Vagina (tissue), 2 donors: ENCODE data around the gene VAMP4. TPM values are rescaled to one million over a fixed set of nuclear protein-coding genes. Genes with fewer than 3 reads are reported as not detected.

Source experiments
- DNase-seq, 2 donors: peaks; one replicate each; pipeline ENCODE4 v3.0.0-alpha.2; 2017; ENCODE audit errors: extremely low spot score in 2 of 2
- H3K27ac ChIP-seq: fragments of 200-600 bp; sonication (generic); one replicate; pipeline ENCODE4 v1.5.1; 2019
- H3K27me3 ChIP-seq: fragments of 200-600 bp; sonication (generic); one replicate; pipeline ENCODE4 v1.5.1; 2019
- H3K36me3 ChIP-seq, 2 donors: fragments of 200-600 bp; sonication (generic); one replicate each; pipeline ENCODE4 v1.5.1; 2017 to 2019
- H3K4me1 ChIP-seq: fragments of 200-600 bp; sonication (generic); one replicate; pipeline ENCODE4 v1.5.1; 2019
- H3K4me3 ChIP-seq, 2 donors: fragments of 200-600 bp; sonication (generic); 1 replicate in 1 of 2; 2 replicates in 1 of 2; pipeline ENCODE4 v1.5.1; 2016 to 2019
- H3K9me3 ChIP-seq: fragments of 200-600 bp; sonication (generic); one replicate; pipeline ENCODE4 v1.5.1; 2019
- POLR2A ChIP-seq, 2 donors: fragments of 450-650 bp; IDR thresholded peaks; one replicate each; pipeline ENCODE4 v1.6.1; 2017; ENCODE audit warnings: antibody characterized with exemption in 2 of 2, mild to moderate bottlenecking in 2 of 2, moderate library complexity in 2 of 2
- POLR2AphosphoS5 ChIP-seq, 2 donors: sonication (generic); formaldehyde crosslinking; IDR thresholded peaks; one replicate each; pipeline ENCODE4 v1.9.0; 2017; ENCODE audit warnings: antibody characterized with exemption in 2 of 2, mild to moderate bottlenecking in 2 of 2, low read depth in 1 of 2; ENCODE audit not compliant: insufficient read depth in 1 of 2
- intact Hi-C: fragments of 100-400 bp; cut with DNase I; formaldehyde crosslinking; loops from one replicate; pipeline ENCODE4 v1.15.1; 2023
- small RNA-seq: library from RNA; depleted of rRNA; stranded (forward); fragments of <200 nt; gene quantifications from one replicate; pipeline ENCODE3, GENCODE V24; 2016
- total RNA-seq: library from RNA; depleted of rRNA; stranded (reverse); fragments of >200 nt; gene quantifications from one replicate; pipeline ENCODE4 v1.2.3, GENCODE V29; 2016
- TF ChIP-seq, protein P1 (sequence below), 3 experiments: fragments of 450-650 bp in 2 of 3; fragments of 200-600 bp in 1 of 3; sonication (generic) in 1 of 3; IDR thresholded peaks; one replicate each; pipeline ENCODE4 v1.5.1; 2017 to 2019; ENCODE audit warnings: antibody characterized with exemption in 3 of 3, mild to moderate bottlenecking in 2 of 3, moderate library complexity in 2 of 3

Gene VAMP4
- total RNA-seq, 1 donor from 2014 or later: 8.1 TPM

DNA sequence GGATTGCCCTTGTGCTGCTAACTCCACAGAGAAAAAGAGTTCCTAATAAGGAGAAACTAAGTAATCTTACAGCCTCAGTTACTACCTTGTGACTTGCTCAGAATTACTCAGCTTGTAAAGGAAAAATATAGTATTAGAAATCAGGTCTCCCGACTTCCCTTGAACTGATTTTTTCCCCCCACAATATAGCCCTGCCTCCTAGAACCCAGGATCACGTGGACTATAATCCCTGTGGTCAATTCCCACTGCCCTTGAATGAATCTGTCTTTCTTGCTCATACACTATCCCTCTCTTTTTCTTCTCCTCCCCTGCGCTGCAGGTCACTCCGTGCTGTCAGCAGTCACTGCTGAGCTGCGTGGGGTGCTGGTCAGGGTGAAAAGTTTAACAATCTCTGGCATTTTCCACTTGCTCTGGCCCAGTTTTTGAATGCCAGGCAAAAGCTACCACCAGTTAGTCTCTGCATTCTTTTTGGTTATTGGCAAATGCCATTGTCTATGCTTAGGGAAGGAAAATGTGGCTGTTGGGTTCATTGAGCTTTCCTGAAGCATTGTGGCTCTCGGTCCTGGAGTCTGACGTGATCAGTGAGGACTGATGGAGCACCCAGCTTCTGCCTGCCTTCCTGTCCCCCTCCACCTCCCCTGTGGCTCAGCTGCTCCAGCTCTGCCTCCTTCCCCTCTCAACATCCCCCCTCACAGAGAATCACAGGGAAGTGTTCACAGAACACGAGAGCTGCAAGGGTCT lies 87.5 kb downstream of the VAMP4 start:
- Histone ChIP-seq H3K4me3 (no peak overlapping the region), H3K4me1 (peaks cover 32% of the 10 kb centered on the region)

DNA sequence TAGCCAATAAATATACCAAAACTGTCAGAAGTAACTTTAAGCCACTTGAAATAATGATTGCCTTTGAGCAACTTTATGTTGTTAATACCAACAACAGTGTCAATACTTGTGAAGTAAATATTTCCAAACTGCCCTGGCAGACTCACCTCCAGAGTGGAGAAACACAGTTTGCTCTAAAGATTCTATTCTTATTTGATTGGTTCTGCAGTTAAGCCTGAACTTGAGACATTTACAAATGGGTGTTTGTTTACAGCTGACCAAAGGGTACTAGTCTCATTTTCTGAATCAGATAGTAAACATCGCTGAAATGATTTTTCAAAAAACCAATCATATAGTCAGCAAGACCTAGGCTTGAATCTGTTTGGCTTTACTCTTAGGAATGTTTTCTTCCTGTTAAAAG lies 88.1 kb downstream of the VAMP4 start:
- H3K27ac ChIP-seq: peak overlapping the region; percentile 89
- no peaks in the 10 kb centered on the region for H3K27me3 ChIP-seq
- DNase-seq: no peak
- no peaks in the 10 kb centered on the region for H3K9me3 ChIP-seq
- H3K36me3 ChIP-seq: no peaks in the 10 kb centered on the region
- TF ChIP-seq POLR2A (IDR thresholded peaks at IDR 0.05): no peak
- no peak for TF ChIP-seq POLR2AphosphoS5 (IDR thresholded peaks at IDR 0.05; ENCODE audit: insufficient read depth in 1 of 2, low read depth in 1 of 2)
- TF ChIP-seq, protein P1, sequence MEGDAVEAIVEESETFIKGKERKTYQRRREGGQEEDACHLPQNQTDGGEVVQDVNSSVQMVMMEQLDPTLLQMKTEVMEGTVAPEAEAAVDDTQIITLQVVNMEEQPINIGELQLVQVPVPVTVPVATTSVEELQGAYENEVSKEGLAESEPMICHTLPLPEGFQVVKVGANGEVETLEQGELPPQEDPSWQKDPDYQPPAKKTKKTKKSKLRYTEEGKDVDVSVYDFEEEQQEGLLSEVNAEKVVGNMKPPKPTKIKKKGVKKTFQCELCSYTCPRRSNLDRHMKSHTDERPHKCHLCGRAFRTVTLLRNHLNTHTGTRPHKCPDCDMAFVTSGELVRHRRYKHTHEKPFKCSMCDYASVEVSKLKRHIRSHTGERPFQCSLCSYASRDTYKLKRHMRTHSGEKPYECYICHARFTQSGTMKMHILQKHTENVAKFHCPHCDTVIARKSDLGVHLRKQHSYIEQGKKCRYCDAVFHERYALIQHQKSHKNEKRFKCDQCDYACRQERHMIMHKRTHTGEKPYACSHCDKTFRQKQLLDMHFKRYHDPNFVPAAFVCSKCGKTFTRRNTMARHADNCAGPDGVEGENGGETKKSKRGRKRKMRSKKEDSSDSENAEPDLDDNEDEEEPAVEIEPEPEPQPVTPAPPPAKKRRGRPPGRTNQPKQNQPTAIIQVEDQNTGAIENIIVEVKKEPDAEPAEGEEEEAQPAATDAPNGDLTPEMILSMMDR (IDR thresholded peaks at IDR 0.05): no peak
- intact Hi-C loops: no loop called here
- peaks cover 32% of the 10 kb centered on the region for H3K4me1 ChIP-seq
- H3K4me3 ChIP-seq: no peak overlapping the region

More for the DNA sequence above, 87.5 kb downstream of the VAMP4 start:
- no peaks in the 10 kb centered on the region for H3K27me3 ChIP-seq
- intact Hi-C loops: no loop called here
- TF ChIP-seq, protein P1 (IDR thresholded peaks at IDR 0.05): no peak
- TF ChIP-seq POLR2A (IDR thresholded peaks at IDR 0.05) (no peak), POLR2AphosphoS5 (IDR thresholded peaks at IDR 0.05; ENCODE audit: insufficient read depth in 1 of 2, low read depth in 1 of 2) (peak in 1 of 2 donors; percentile 35)
- no peaks in the 10 kb centered on the region for H3K9me3 ChIP-seq
- no peaks in the 10 kb centered on the region for H3K36me3 ChIP-seq
- no peak for DNase-seq
- H3K27ac ChIP-seq: peak overlapping the region; percentile 89

DNA sequence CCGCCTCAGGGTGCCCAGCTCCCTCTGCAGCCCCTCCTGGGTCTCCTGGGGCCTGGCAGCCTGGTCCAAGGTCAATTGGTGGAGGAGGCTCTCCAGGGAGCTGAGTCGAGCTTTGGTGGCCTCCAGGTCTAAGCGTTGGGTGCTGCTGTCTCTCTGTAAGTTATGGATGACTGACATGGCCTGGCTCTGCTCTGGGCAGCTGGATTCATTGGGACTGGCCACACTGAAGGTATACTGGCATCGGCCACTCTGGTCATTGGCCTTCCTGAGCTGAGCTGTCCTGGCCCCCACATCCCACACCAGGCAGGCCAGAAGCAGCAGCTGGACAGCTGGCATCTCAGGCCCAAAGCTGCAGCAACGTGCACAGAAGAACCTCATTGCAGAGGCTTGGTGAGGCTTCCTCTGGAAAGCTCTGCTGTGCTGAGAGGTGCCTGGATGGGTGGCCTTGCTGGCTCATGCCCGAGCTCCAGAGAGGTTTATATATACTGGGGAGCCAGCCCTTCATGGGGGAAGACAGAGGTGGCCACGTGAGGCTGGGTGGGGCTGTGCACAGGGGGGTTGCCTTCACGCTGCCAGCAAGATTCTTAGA lies 89.5 kb downstream of the VAMP4 start, which contains the start of gene MYOC:
Gene MYOC, minus strand, starts transcription at position 455 of the 589 bp plus-strand sequence. Its CDS starts 77 bp downstream, at position 378.
- H3K27me3 ChIP-seq: no peaks in the 10 kb centered on the region
- no peak within 1 kb of the TSS for H3K4me3 ChIP-seq
- H3K36me3 ChIP-seq: no peaks in the 10 kb centered on the region
- peak within 1 kb of the TSS; percentile 89 for H3K27ac ChIP-seq
- no peak for DNase-seq
- no peak for TF ChIP-seq POLR2A (IDR thresholded peaks at IDR 0.05)
- no peak for TF ChIP-seq POLR2AphosphoS5 (IDR thresholded peaks at IDR 0.05; ENCODE audit: insufficient read depth in 1 of 2, low read depth in 1 of 2)
- TF ChIP-seq, protein P1 (IDR thresholded peaks at IDR 0.05): no peak
- peaks cover 34% of the 10 kb centered on the region for H3K4me1 ChIP-seq
- intact Hi-C loops: no loop called here
- H3K9me3 ChIP-seq: no peaks in the 10 kb centered on the region

Small RNA genes lying within 50 kb of the gene (small RNA-seq; reads per million reads assigned to genes)
- gene RF00601: not detected

Other genes starting within 250 kb of the VAMP4 start
- not detected for gene MYOCOS, start 119.8 kb downstream of the VAMP4 start, total RNA-seq
- gene MYOC, start 89.4 kb downstream of the VAMP4 start, total RNA-seq: 19.4 TPM
- gene METTL13, start 39.6 kb upstream of the VAMP4 start, total RNA-seq: 15.5 TPM
- 15.5 TPM for gene DNM3, start 99.4 kb upstream of the VAMP4 start, total RNA-seq